ENCODE data around the gene IGF2.
"Not testable (repeated sequence)": the region's sequence is repeated elsewhere in the genome, so short reads cannot be mapped to it uniquely, and the experiment has no call there.

IGF2 gene

DNA sequence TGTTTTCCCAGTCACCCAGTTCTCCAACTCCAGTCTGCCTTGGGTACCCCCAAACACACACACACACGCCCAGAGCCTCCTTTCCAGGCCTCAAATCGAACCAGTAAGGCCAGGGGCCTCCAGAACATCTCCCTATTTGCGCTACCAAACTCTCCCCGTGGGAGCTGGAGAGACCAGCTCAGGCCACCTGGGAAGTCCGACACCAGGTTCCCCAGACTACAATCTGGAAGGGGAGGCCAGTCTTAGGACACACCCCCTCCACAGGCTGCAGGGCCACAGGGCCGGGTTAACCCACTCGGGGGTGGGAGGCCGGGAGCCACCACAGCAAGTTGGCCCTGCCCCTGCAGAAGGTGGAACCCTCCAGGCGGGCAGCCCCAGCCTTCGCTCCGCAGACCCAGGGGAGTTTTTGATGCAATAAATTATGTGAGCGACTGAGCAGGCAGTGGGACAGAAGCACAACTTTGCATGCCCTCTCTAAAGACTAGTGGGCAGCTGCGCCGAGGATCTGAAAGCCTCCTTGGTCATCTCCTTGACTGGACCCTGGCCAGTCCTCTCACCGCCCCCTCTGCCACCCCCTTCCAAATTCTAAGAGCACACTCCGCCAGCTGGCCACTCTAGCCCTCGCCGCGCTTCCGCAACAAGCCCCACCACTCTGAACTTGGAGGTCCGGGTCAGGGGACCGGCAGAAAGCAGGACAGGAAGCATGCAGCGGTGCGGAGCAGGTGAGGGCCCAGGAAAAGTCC, 2.8 kb downstream of the IGF2 start:
- DNase-seq: no peak

DNA sequence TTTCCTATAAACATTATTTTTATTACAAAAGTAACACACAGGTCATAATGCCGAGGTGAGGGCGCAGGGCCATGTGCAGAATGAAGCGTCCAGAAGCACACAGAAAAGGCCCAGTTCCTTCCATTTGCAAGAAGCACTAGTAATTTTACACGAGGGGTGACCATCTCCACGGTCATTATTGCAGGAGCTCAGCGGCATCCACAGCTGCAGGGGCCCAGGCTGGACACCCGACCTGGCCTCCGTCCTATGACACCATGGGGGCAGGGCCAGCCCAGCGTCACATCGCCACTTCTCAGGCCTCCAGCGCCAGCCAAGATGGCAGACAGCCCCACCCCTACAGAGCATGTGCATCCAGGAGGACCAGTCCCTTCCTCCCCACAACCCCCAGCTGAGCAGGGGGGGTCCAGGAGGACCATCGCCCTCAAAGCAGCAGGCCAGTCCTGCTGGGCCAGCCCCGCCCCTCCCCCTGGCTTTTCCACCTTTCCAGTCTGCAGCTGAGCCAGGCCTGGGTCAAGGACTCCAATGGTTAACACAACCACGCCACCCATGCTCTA, 3.5 kb downstream of the IGF2 start:
- no peak for DNase-seq

DNA sequence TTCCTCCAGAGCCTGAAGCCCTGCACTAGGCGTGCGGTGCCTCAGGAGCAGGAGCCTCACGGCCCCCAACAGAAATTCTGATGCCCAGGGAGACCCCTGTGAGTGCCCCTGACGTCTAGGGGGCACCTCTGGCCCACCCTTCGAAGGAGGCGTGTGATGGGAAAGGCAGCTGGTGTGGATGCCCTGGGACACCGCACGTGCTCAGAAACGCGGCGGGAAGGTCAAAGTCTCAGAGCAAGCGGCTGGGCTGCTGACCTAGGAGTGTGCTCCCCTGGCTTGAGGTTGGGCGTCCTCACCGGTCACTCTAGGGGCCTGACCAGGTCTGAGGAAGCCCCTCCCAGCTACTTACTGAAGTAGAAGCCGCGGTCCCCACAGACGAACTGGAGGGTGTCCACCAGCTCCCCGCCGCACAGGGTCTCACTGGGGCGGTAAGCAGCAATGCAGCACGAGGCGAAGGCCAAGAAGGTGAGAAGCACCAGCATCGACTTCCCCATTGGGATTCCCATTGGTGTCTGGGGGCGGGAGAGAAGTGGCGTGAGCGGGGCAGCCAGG, 4.1 kb downstream of the IGF2 start:
- no peak for DNase-seq

DNA sequence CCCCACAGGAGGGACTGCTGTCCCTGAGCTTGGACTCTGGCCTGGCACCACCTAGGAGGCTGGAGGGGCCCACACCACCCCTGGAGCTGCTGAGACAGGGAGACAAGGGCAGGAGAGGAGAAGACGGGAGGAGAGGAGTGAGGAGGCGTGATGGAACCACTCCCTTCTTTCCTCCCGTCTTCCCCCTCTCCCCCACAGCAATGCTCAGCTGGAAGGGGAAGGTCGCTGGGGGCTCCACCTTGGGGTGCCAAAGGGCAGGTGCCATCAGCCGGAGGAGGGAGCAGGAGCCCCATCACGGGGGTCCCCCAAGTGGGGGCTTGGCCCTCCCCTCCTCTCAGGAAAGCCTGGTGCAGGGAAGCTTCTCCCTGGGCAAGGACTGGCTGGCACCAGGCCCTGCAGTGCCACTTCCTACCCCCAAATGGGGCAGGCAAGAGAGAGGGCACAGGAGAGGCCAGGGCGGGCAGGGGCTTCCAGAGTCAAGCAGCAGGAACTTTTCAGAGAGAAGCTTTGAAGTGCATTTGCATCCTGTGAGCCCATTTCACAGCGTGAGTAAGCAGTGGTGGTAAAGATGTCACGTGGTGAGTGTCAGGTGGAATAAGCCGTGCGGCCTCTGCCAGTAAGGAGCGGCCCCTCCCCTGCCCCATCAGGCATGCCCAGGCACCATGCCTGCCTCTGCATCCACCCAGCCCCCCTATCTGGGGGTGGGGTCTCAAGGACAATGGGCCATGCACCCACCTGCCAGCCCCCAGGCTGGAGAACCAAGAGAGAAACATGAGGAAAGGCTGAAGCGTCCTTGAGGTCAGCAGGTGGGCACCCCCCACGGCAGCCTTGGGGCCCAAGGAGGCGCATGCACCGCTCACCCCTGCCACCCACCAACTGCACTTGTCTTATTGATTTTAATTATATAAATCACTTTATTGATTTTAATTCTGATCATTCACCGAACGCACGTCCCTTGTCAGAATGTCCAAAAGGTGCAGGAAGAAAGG, 4.9 kb downstream of the IGF2 start:
- DNase-seq: no peak

DNA sequence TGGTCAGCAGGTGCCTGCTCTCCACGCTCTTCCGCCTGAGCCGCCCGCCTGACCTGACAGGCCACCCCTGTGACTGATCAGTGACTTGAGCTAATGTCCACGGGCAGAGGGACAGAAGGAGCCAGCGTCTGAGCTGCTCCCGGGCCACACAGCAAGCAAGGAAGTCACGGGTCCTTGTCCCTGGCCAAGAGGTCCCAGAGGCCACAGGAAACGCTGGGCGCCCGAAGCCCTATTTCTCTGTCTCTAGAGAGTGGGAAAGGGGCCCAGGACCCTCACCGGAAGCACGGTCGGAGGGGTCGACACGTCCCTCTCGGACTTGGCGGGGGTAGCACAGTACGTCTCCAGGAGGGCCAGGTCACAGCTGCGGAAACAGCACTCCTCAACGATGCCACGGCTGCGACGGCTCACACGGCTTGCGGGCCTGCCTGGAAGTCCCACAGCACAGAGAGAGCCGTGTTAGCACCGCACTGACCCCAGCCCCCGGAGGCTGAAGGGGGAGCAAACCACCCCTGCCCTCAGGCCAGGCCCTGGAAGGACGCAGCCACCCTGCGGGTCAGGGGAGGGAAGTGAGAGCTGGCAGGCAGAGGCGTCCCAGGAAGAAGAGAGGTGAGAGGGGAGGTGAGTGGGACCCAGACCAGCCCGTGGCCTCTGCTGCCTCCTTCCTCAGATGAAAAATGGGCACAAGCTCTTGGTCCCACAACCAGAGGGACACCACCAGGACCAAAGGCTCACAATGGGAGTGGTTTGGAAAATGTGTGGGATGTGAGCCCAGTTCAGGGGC, 5.8 kb downstream of the IGF2 start:
- no peak for DNase-seq

DNA sequence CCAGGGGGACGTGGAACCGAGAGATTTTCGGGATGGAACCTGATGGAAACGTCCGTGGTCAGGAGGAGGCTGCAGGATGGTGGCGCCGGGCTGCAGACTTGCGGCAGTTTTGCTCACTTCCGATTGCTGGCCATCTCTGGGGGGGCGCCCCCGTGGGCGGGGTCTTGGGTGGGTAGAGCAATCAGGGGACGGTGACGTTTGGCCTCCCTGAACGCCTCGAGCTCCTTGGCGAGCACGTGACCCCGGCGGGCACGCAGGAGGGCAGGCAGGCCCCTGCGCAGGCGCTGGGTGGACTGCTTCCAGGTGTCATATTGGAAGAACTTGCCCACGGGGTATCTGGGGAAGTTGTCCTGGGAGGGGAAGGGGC, 6.3 kb downstream of the IGF2 start:
- no peak for DNase-seq

DNA sequence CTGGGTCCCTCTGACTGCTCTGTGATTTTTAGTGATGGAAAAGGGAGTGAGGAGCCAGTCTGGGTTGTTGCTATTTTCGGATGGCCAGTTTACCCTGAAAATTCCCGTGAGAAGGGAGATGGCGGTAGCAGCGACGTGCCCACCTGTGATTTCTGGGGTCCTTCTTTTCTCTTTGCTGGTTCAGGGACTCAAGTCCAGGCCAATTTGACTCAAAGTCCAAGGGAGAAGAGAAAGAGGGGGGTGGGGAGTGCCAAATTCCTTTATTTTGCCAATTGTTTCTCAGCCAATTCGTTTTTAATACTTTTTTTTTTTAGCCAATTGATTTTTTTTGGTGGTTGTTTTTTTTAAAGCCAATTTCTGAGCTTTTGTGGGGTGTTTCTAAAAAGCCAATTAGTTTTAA, 6.9 kb downstream of the IGF2 start:
- DNase-seq: no peak

DNA sequence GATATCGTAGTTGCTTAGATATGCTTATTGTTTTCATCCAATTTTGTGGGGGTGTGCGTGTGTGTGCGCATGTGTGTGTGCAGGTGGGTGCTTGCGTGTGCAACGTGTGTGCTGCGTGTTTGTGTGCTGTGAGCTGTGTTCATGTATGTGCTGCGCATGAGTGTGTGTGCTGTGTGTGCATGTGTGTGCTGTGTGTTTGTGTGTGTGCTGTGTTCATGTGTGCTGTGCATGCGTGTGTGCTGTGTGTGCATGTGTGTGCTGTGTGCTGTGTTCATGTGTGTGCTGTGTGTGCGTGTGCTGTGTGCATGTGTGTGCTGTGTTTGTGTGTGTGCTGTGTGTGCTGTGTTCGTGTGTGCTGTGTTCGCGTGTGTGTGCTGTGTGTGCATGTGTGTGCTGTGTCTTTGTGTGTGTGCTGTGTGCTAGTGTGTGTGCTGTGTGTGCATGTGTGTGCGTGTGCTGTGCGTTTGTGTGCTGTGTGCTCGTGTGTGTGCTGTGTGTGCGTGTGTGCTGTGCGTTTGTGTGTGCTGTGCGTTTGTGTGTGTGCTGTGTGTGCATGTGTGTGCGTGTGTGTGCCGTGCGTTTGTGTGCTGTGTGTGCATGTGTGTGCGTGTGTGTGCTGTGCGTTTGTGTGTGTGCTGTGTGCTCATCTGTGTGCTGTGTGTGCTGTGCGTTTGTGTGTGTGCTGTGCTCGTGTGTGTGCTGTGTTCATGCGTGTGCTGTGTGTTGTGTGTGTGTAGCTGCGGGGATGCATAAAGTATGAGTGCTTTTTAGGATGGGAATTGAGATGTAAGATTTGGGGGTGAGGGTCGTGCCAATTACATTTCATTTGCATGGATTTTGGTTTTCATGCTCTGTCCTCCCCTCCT, 7.6 kb downstream of the IGF2 start:
- no peak for DNase-seq

DNA sequence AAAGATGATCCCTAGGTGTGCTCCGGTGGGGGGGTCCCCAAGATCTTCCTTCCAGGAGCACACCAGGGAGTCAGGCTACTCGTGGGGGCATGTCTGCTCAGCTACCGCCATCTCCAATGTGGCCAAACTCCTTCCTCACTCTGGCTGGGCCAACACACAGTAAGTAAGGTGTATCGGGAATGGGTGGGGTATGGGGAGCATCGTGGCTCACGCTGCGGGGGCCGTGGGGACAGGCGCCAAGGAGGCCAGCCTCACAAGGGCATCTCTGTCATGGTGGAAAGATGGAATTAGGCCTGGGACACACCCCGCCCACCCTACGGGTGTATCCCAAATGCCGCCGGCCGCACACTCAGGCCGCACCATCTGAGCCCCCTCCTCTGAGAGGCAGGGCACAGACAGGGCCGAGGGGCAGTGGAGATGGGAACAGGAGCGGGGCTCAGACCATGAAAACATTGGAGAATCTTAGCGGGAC, 8.3 kb downstream of the IGF2 start:
- DNase-seq: no peak

DNA sequence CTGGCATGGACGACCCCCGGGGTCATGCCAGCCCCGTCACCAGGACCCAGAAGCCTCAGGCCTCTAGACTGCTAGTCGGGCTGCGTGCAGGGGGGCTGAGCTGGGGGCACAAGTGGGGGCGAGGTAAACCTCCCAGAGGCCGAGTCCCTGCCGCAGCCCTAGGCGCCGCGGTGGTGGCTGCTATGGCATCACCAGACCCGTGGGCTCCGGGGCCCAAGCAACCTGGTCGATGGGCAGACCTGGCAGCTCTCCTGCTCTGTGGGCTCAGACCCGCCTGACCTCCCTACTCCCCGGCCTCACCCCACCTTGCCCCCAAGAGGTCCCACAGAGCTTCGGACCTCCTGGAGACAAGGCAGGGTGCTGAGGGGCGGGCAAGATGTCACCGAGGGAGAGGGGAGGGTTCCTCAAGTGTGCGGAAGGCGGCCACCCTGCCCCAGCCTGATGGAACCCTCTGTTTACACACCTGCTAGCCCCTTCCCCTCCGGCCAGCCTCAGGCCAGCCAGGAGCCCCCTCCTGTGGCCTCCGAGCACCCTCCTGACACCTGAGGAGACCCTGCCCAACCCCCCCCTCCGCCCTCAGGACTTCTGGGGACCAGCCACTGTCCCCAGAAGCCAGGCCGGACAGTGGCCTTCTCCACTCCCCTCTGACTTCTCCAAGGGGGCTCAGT, 9.4 kb downstream of the IGF2 start:
- DNase-seq: no peak

DNA sequence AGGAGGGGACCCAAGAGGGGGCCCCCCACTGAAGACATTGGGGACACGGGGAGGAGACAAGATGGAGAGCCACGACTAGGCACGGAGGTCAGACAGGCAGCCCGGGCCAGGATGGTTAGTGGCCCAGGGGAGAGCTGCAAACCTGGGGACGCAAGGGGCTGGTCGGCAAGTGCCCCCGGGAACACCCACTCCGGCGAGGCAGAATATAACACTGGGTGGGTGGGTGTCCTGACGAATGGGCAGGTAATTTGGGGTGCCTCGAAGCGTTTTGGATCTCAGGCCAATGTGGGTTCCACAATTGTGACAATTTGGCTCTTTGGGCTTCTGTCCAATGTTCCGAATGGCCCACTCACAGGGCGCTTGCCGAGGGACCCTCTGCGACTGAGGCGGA, 9.9 kb downstream of the IGF2 start:
- DNase-seq: no peak

DNA sequence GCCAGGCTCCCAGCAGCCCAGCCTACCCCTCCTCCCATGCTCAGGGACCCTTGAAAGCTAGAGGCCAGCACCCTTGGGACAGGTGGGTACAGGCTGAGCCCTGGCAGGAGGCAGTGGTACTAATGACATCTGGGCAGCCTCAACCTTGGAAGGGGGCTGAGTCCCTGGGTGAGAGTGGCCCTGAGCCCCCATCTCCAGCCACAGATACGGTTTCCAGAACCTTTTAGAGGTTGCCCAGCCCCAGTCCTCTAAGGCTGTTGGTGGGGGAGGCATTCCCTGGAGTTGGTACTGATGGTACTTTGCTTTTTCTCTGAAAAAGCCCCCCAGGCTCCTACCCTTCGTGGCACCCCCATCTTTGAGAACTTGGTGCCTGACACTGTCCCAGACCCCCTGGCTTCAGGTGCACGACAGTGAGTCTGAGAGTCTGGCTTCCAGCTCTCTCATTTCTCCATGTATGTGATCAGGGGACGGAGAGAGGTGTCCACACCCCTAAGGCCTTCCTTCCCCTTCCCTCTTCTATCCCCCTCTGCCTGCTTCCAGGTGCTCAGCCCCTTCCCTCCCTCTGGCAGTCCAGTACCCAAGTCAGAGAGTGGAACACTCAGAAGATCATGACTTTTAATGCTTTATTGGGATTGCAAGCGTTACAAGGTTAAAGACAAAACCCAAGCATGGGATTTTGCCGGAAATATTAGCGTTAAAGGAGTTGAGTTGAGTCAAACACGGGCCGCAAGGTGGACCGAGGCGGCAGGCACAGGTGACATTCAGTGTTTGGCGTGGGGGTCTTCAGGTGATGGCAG, 10.5 kb downstream of the IGF2 start:
- DNase-seq: no peak

DNA sequence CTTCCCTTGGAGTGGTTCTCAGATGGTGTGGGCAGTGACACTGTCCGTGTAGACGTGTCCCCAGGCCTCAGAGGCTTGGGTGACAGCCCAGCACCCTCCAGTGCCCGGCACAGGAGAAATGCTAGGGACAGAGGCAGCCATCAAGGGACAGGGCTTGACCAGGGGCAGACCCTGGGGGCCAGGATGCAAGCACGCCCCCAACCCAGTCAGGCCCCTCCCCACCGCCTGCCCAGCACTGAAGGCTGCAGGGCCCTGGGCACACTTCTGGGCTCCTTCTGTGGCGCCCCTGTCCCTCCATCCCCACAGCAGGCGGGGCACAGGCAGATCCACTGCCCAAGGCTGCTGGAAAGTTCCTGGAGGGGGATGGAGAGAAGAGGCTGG, 11.1 kb downstream of the IGF2 start:
- no peak for DNase-seq

DNA sequence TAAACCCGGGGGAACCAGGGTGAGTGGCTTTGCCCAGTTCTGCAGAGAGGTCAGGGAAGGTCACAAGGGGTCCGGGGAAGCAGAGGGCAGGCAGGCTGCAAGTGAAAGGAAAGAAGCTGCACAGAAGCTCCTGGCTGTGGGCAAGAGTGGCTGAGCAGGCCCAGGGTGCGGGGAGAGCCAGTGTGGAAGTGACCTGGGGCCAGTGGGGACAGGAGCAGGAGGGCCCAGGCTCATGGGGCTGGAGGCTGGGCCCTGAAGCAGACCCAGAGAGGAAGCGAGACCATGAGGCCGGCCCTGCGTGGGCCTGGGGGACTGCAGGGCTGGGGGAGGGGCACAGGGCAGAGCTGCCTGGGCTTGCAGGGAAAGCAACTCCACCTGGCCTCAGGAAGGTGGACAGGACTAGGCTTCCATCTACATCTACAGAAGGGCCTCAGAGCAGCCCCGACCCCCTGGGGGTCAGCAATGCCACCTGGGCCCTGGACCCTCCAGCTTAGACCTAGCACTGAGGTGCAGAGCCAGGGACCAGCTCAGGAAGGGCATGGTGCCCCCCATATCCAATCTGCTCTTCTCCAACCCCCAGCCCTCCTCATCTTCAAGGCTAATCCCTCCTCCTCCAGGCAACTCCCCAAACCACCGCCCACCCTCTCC, 11.6 kb downstream of the IGF2 start:
- no peak for DNase-seq

DNA sequence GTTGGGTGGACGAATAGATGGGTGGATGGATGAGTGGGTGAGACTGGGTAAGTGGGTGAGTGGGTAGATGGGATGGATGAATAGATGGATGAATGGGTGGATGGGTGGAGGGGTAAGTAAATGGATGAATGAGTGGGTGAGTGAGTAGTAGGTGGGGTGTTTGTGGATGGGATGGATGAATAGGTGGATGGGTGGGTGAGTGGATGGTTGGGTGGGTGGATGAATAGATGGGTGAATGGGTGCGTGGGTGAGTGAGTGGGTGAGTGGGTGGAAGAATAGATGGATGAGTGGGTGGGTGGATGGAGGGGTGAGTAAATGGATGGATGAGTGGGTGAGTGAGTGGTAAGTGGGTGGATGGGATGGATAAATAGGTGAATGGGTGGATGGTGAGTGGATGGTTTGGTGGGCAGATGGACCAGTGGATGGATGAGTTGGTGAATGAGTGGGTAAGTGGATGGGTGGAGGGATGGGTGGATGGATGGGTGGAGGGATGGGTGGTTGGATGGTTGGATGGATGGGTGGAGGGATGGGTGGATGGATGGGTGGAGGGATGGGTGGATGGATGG, 12.6 kb downstream of the IGF2 start:
- no peak for DNase-seq

DNA sequence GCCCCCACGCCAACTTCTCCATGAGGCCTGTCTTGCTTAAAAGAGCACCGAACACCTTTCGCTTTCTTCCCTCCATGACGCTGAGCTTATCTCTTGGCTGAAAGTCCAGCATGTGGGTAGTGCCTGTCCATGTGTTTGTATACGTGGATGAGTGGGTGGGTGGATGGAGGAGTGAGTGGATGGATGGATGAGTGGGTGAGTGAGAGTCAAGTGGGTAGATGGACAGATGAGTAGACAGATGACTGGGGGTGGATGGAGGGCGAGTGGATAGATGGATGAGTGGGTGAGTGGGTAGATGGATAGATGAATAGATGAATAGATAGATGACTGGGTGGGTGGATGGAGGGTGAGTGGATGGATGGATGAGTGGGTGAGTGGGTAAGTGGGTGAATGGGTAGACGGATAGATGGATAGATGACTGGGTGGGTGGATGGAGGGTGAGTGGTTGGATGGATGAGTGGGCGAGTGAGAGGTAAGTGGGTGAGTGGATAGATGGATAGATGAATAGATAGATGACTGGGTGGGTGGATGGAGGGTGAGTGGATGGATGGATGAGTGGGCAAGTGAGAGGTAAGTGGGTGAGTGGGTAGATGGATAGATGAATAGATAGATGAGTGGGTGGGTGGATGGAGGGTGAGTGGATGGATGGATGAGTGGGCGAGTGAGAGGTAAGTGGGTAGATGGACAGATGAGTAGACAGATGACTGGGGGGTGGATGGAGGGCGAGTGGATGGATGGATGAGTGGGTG, 14.3 kb downstream of the IGF2 start:
- DNase-seq: not testable (repeated sequence)

DNA sequence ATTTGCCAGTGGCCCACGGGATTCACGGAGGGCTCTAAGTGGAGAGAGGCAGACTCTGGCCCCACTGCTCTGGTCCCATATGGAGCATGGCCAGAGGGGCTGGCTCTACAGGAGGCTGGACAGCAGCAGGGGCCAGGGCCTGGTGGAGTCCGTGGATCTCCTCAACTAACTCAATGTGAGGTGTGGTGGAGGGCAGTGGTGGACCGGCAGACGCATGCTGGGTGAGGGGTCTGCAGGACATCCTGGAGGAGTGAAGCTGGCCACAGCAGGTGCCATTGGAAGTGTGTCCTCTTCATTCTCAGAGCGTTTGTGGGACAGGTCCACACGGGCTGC, 15.6 kb downstream of the IGF2 start:
- no peak for DNase-seq

DNA sequence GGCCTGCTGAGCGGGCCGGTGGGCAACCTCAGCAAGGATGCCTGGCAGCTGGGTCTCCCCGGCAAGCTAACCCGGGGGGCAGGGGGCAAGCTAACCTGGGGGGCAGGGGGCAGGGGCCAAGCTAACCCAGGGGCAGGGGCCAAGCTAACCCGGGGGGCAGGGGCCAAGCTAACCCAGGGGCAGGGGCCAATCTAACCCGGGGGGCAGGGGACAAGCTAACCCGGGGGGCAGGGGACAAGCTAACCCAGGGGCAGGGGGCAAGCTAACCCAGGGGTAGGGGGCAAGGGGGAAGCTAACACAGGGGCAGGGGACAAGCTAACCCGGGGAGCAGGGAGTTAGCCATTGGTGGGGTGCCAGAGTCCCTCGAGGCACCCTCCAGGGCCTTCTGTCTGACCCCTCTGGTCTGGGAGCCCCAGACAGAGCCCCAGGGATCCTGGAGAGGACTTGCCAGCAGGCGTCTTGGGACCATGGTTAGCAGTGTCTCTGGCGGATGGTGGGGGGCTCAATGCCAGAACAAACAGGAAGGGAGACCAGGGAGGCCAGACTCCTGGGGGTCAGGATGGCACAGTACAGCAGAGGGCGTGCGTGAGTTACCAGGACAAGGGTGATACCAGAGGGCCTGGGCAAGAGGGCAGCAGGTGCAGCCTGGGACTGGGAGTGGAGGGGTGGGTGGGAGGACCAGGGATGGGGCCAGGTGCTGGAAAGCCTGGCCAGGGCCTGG, 16.1 kb downstream of the IGF2 start:
- no peak for DNase-seq

Data from activated CD4-positive, alpha-beta T cell treated with anti-CD3 and anti-CD28 coated beads, Interleukin-2, amount 50 U/mL, for 48 hours (primary cell).